ENCODE data around the gene SLC25A44.

Gene SLC25A44

GRCh38 chr1:156241311-156241811 lies 47.5 kb downstream of the SLC25A44 start:
- DNase-seq (ENCODE audit: low read depth) = no peak

- DNase-seq (ENCODE audit: low read depth) = no peak
Measured at GRCh38 chr1:156241926-156242325, 48.0 kb downstream of the SLC25A44 start, which contains the start of gene BGLAP. BGLAP (plus strand) TSS chr1:156242184; CDS start chr1:156242232, 48 bp downstream.

- no peak for DNase-seq (ENCODE audit: low read depth)
Measured at GRCh38 chr1:156242738-156243137, 48.8 kb downstream of the SLC25A44 start.

GRCh38 chr1:156244126-156244525 lies 50.2 kb downstream of the SLC25A44 start:
- DNase-seq (ENCODE audit: low read depth) = no peak

GRCh38 chr1:156244712-156245111 lies 50.8 kb downstream of the SLC25A44 start:
- no peak for DNase-seq (ENCODE audit: low read depth)

GRCh38 chr1:156245451-156246232 lies 51.7 kb downstream of the SLC25A44 start:
- no peak for DNase-seq (ENCODE audit: low read depth)

GRCh38 chr1:156246241-156246780 lies 52.4 kb downstream of the SLC25A44 start:
- no peak for DNase-seq (ENCODE audit: low read depth)

- no peak for DNase-seq (ENCODE audit: low read depth)
Measured at GRCh38 chr1:156246781-156247459, 53.0 kb downstream of the SLC25A44 start.

- no peak for DNase-seq (ENCODE audit: low read depth)
Measured at GRCh38 chr1:156247460-156248322, 53.8 kb downstream of the SLC25A44 start, which contains the start of gene PAQR6. PAQR6 (minus strand) TSS chr1:156248056; CDS start chr1:156246731, 1,325 bp downstream.

- no peak for DNase-seq (ENCODE audit: low read depth)
Measured at GRCh38 chr1:156248323-156248683, 54.4 kb downstream of the SLC25A44 start.

- no peak for DNase-seq (ENCODE audit: low read depth)
Measured at GRCh38 chr1:156249593-156249992, 55.7 kb downstream of the SLC25A44 start.

GRCh38 chr1:156251527-156251926 lies 57.6 kb downstream of the SLC25A44 start:
- no peak for DNase-seq (ENCODE audit: low read depth)

- no peak for DNase-seq (ENCODE audit: low read depth)
Measured at GRCh38 chr1:156253634-156254033, 59.7 kb downstream of the SLC25A44 start.

GRCh38 chr1:156257711-156258110 lies 63.8 kb downstream of the SLC25A44 start:
- DNase-seq (ENCODE audit: low read depth) = no peak

- DNase-seq (ENCODE audit: low read depth) = no peak
Measured at GRCh38 chr1:156258859-156259258, 65.0 kb downstream of the SLC25A44 start.

GRCh38 chr1:156259805-156260204 lies 65.9 kb downstream of the SLC25A44 start:
- DNase-seq (ENCODE audit: low read depth) = no peak

GRCh38 chr1:156260896-156261295 lies 67.0 kb downstream of the SLC25A44 start:
- no peak for DNase-seq (ENCODE audit: low read depth)
